Stimulated activated CD4-positive, alpha-beta T cell treated with anti-CD3 and anti-CD28 coated beads, Interleukin-15, amount 100 ng/mL, for 24 hours (primary cell): ENCODE results near the gene SPANXN3.
"Not testable (repeated sequence)": the region's sequence is repeated elsewhere in the genome, so short reads cannot be mapped to it uniquely, and the experiment has no call there.

Experiments used
- DNase-seq: peaks from one replicate; pipeline ENCODE4 v3.0.0-alpha.2; 2020

The SPANXN3 gene

GRCh38 chrX:143517375-143517774, at the start of gene SPANXN3:
SPANXN3 (minus strand) TSS chrX:143517475; CDS start chrX:143517391, 84 bp downstream.
- not testable (repeated sequence) for DNase-seq

- DNase-seq, result no peak
Measured at GRCh38 chrX:143536176-143536575, 18.9 kb upstream of the SPANXN3 start.

GRCh38 chrX:143502196-143502595, 15.1 kb downstream of the SPANXN3 start:
- DNase-seq, result not testable (repeated sequence)

GRCh38 chrX:143500751-143501150, 16.5 kb downstream of the SPANXN3 start:
- no peak for DNase-seq

GRCh38 chrX:143486105-143486504, 31.2 kb downstream of the SPANXN3 start:
- DNase-seq, result no peak

GRCh38 chrX:143476751-143477150, 40.5 kb downstream of the SPANXN3 start:
- no peak for DNase-seq

- DNase-seq, result no peak
Measured at GRCh38 chrX:143472347-143472938, 44.8 kb downstream of the SPANXN3 start.

- DNase-seq, result no peak
Measured at GRCh38 chrX:143466130-143466529, 51.1 kb downstream of the SPANXN3 start.

- DNase-seq, result no peak
Measured at GRCh38 chrX:143462696-143463095, 54.6 kb downstream of the SPANXN3 start.

GRCh38 chrX:143461606-143462005, 55.7 kb downstream of the SPANXN3 start:
- no peak for DNase-seq
